Mesenchymal stem cell (in vitro differentiated cells and primary cell): ENCODE measurements around the gene SCNN1A.

ENCODE experiments used
- DNase-seq: peaks from one replicate; pipeline ENCODE4 v3.0.0-alpha.2; 2013
- H2AFZ ChIP-seq: one replicate; pipeline ENCODE4 v1.6.1; 2013; ENCODE audit warnings: low read depth, mild to moderate bottlenecking, control low read depth, inconsistent platforms, low read length, moderate library complexity
- H2AK5ac ChIP-seq: 2 replicates; pipeline ENCODE4 v1.6.1; 2013; ENCODE audit warnings: low read length, moderate library complexity, mild to moderate bottlenecking, inconsistent platforms; ENCODE audit not compliant: severe bottlenecking
- H2BK120ac ChIP-seq: one replicate; pipeline ENCODE4 v1.6.1; 2013; ENCODE audit warnings: low read depth, mild to moderate bottlenecking, inconsistent platforms, low read length, moderate library complexity
- H2BK12ac ChIP-seq, 2 experiments: one replicate each; pipeline ENCODE4 v1.6.1; 2013; ENCODE audit warnings: inconsistent platforms in 2 of 2, low read length in 2 of 2, mild to moderate bottlenecking in 2 of 2, moderate library complexity in 2 of 2, control low read depth in 1 of 2
- H2BK15ac ChIP-seq: one replicate; pipeline ENCODE4 v1.6.1; 2013; ENCODE audit warnings: mild to moderate bottlenecking, low read depth, inconsistent platforms; ENCODE audit not compliant: poor library complexity, severe bottlenecking
- H2BK5ac ChIP-seq: 2 replicates; pipeline ENCODE4 v1.6.1; 2013; ENCODE audit warnings: low read depth, mild to moderate bottlenecking, low read length, control low read depth, inconsistent platforms; ENCODE audit not compliant: poor library complexity, severe bottlenecking
- H3K14ac ChIP-seq, 2 experiments: one replicate each; pipeline ENCODE4 v1.6.1; 2013; ENCODE audit warnings: inconsistent platforms in 2 of 2, low read length in 2 of 2, control low read depth in 1 of 2, mild to moderate bottlenecking in 1 of 2, moderate library complexity in 1 of 2
- H3K18ac ChIP-seq, 2 experiments: one replicate each; pipeline ENCODE4 v1.6.1; 2013; ENCODE audit warnings: inconsistent platforms in 2 of 2, low read length in 2 of 2, control low read depth in 1 of 2, low read depth in 1 of 2, mild to moderate bottlenecking in 1 of 2
- H3K23ac ChIP-seq, 2 experiments: one replicate each; pipeline ENCODE4 v1.6.1; 2013; ENCODE audit warnings: inconsistent platforms in 2 of 2, low read length in 2 of 2, mild to moderate bottlenecking in 2 of 2, moderate library complexity in 2 of 2, control low read depth in 1 of 2
- H3K27ac ChIP-seq: 2 replicates; pipeline ENCODE4 v1.5.1; 2013; ENCODE audit warnings: mild to moderate bottlenecking, moderate library complexity, low read length, control low read depth, inconsistent platforms; ENCODE audit not compliant: poor library complexity, severe bottlenecking
- H3K27me3 ChIP-seq, 2 experiments: 2 replicates each; pipeline versions ENCODE4 v1.6.1 to v1.7.0; 2013; ENCODE audit warnings: low read length in 2 of 2, mild to moderate bottlenecking in 2 of 2, moderate library complexity in 2 of 2, control low read depth in 1 of 2, inconsistent platforms in 1 of 2; ENCODE audit not compliant: control insufficient read depth in 1 of 2, insufficient read depth in 1 of 2
- H3K36me3 ChIP-seq, 2 experiments: 2 replicates each; pipeline versions ENCODE4 v1.6.1 to v1.7.0; 2013; ENCODE audit warnings: low read length in 2 of 2, control low read depth in 1 of 2, inconsistent platforms in 1 of 2, low read depth in 1 of 2, mild to moderate bottlenecking in 1 of 2; ENCODE audit not compliant: insufficient read depth in 2 of 2, control insufficient read depth in 1 of 2
- H3K4ac ChIP-seq, 2 experiments: one replicate each; pipeline ENCODE4 v1.6.1; 2013; ENCODE audit warnings: inconsistent platforms in 2 of 2, low read length in 2 of 2, mild to moderate bottlenecking in 2 of 2, moderate library complexity in 2 of 2, control low read depth in 1 of 2, low read depth in 1 of 2
- H3K4me1 ChIP-seq: 2 replicates; pipeline ENCODE4 v1.6.1; 2013; ENCODE audit warnings: low read depth, low read length, control low read depth; ENCODE audit not compliant: control insufficient read depth, insufficient read depth
- H3K4me2 ChIP-seq: 2 replicates; pipeline ENCODE4 v1.6.1; 2013; ENCODE audit warnings: low read length, mild to moderate bottlenecking, inconsistent platforms; ENCODE audit not compliant: poor library complexity, severe bottlenecking
- H3K4me3 ChIP-seq, 2 experiments: 2 replicates each; pipeline versions ENCODE4 v1.5.1 to v1.7.0; 2013; ENCODE audit warnings: low read length in 2 of 2, mild to moderate bottlenecking in 2 of 2, control low read depth in 1 of 2, low read depth in 1 of 2; ENCODE audit not compliant: insufficient read depth in 1 of 2
- H3K79me1 ChIP-seq: replicated peaks from 2 replicates; pipeline ENCODE4 v1.6.1; 2013; ENCODE audit warnings: mild to moderate bottlenecking, control low read depth, low read length, inconsistent platforms; ENCODE audit not compliant: poor library complexity, severe bottlenecking
- H3K9ac ChIP-seq: 2 replicates; pipeline ENCODE4 v1.7.0; 2013; ENCODE audit warnings: mild to moderate bottlenecking, low read length, moderate library complexity
- H3K9me3 ChIP-seq: 2 replicates; pipeline ENCODE4 v1.7.0; 2013; ENCODE audit warnings: mild to moderate bottlenecking, low read length; ENCODE audit not compliant: control insufficient read depth
- H4K8ac ChIP-seq: one replicate; pipeline ENCODE4 v1.6.1; 2013; ENCODE audit warnings: inconsistent platforms, mild to moderate bottlenecking, low read length, moderate library complexity
- H4K91ac ChIP-seq: one replicate; pipeline ENCODE4 v1.6.1; 2013; ENCODE audit warnings: mild to moderate bottlenecking, low read length, inconsistent platforms
- whole genome bisulfite sequencing: methylation state at CpG from one replicate; pipeline ENCODE4 v1.1.7; 2013; ENCODE audit warnings: mixed read lengths; 5-methylcytosine and 5-hydroxymethylcytosine counted together

The SCNN1A gene

DNA sequence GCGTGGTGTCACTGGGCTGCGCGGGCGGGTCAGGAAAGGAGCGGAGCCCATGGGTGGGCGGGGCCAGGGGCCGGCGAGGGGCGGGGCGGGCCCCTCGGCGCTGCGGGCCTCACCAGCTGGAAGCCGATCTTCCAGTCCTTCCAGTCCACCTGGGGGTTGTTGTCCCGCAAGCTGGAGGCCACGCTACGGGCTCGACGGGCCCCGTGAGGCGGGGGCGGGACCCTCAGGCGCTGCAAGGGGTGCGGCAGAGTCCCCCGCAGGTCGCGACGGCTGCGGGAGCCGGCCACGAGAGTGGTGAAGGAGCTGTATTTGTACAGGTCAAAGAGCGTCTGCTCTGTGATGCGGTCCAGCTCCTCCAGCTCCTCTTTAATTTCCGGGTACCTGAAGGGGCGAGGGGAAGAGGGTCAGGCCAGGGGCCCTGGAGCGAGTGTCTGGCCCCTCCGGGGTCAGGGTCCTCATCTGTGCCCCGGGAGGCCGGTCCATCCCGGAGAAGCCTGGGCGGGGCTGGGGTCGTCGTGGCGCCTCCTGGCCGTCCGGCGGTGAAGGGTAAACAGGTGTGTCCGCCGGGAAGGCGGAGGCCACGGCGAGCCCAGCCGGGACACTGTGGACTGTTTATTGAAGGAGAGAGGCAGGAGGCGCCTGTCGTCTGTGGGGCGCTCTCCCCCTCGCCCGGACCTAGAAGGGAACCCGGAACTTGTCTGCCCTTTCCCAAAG is 11.9 kb downstream of the SCNN1A start:
- Histone ChIP-seq H4K91ac (peak overlapping the region; percentile 89), H3K14ac (peak overlapping the region in 1 of 2 experiments; percentile 75), H3K4me3 (peak overlapping the region; percentile 42 to 92), H3K18ac (peak overlapping the region; percentile 87 to 91), H2AK5ac (no peak overlapping the region), H2BK120ac (peak overlapping the region; percentile 64), H3K4me2 (peak overlapping the region; percentile 72), H3K36me3 (no peaks in the 10 kb centered on the region), H2AFZ (peak overlapping the region; percentile 39), H2BK5ac (no peak overlapping the region), H3K4ac (peak overlapping the region; percentile 42 to 93), H3K27me3 (no peaks in the 10 kb centered on the region), H3K23ac (peak overlapping the region in 1 of 2 experiments; percentile 95), H4K8ac (peak overlapping the region; percentile 98), H3K27ac (no peak overlapping the region), H3K9me3 (no peaks in the 10 kb centered on the region), H3K9ac (peak overlapping the region; percentile 92), H3K4me1 (peaks cover 20% of the 10 kb centered on the region), H2BK12ac (peak overlapping the region; percentile 46 to 69), H3K79me1 (no peaks in the 10 kb centered on the region), H2BK15ac (peak overlapping the region; percentile 98)
- peak; percentile 64 for DNase-seq
- WGBS: 9% methylated on average over 59 of the region's 59 CpGs

DNA sequence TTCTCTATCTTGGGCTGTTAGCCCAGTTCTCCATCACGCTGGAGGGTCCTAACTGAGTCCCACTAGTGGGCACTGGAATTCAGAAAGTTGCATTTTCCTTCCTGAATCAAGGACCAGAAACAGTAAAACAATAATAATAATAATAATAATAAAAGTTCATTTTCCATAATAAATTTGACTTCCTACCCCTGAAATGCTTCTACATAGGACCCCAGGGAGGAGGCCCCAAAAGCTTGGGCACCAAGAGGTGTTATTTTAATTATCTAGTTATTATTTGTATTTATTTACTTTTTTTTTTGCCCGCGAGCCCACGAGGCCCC is 12.4 kb downstream of the SCNN1A start:
- peaks cover 20% of the 10 kb centered on the region for H3K4me1 ChIP-seq
- no peak overlapping the region for H3K4ac ChIP-seq
- H2BK15ac ChIP-seq: no peak overlapping the region
- no peak overlapping the region for H3K27ac ChIP-seq
- peak overlapping the region; percentile 77 for H3K9ac ChIP-seq
- H4K91ac ChIP-seq: no peak overlapping the region
- peak overlapping the region; percentile 55 for H3K4me2 ChIP-seq
- peak overlapping the region in 1 of 2 experiments; percentile 92 for H3K4me3 ChIP-seq
- no peaks in the 10 kb centered on the region for H3K9me3 ChIP-seq
- H2AFZ ChIP-seq: no peak overlapping the region
- no peaks in the 10 kb centered on the region for H3K27me3 ChIP-seq
- no peaks in the 10 kb centered on the region for H3K79me1 ChIP-seq
- H2BK120ac ChIP-seq: no peak overlapping the region
- H3K18ac ChIP-seq: no peak overlapping the region
- no peak for DNase-seq
- H4K8ac ChIP-seq: no peak overlapping the region
- H3K23ac ChIP-seq: no peak overlapping the region
- H2BK12ac ChIP-seq: no peak overlapping the region
- 25% methylated on average over 4 of the region's 4 CpGs for WGBS
- H3K36me3 ChIP-seq: no peaks in the 10 kb centered on the region
- no peak overlapping the region for H3K14ac ChIP-seq
- H2AK5ac ChIP-seq: no peak overlapping the region
- H2BK5ac ChIP-seq: no peak overlapping the region

DNA sequence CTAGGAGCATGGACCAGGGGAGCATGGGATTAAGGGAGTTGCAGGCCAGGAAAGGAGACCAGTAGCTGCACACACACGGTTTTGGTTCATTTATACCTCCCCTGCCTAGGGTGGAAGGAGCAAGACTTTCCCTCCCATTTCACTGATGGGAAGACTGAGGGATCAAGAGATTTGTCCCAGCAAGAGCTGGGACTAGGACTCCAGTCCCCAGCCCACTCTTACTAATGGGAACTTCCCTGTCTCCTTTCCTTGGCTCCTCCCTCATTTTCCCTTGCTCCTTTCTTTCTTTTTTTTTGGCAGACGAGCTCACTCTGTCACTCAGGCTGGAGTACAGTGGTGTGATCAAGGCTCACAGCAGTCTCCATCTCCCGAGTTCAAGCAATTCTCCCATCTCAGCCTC is 13.0 kb downstream of the SCNN1A start:
- no peak overlapping the region for H3K9ac ChIP-seq
- peak overlapping the region in 1 of 2 experiments; percentile 51 for H3K14ac ChIP-seq
- H3K4me2 ChIP-seq: no peak overlapping the region
- H2BK5ac ChIP-seq: no peak overlapping the region
- no peak overlapping the region for H4K8ac ChIP-seq
- peaks cover 20% of the 10 kb centered on the region for H3K4me1 ChIP-seq
- H3K27me3 ChIP-seq: no peaks in the 10 kb centered on the region
- H3K27ac ChIP-seq: peak overlapping the region; percentile 30
- no peak overlapping the region for H3K23ac ChIP-seq
- peak overlapping the region in 1 of 2 experiments; percentile 32 for H2BK12ac ChIP-seq
- H3K4ac ChIP-seq: no peak overlapping the region
- H3K18ac ChIP-seq: peak overlapping the region in 1 of 2 experiments; percentile 50
- no peak overlapping the region for H2BK15ac ChIP-seq
- H3K79me1 ChIP-seq: no peaks in the 10 kb centered on the region
- H2AFZ ChIP-seq: no peak overlapping the region
- peak overlapping the region; percentile 1 for H4K91ac ChIP-seq
- peak overlapping the region; percentile 59 for H2AK5ac ChIP-seq
- 57% methylated on average over 2 of the region's 3 CpGs for WGBS
- H2BK120ac ChIP-seq: no peak overlapping the region
- DNase-seq: no peak
- no peaks in the 10 kb centered on the region for H3K36me3 ChIP-seq
- no peaks in the 10 kb centered on the region for H3K9me3 ChIP-seq
- H3K4me3 ChIP-seq: no peak overlapping the region

DNA sequence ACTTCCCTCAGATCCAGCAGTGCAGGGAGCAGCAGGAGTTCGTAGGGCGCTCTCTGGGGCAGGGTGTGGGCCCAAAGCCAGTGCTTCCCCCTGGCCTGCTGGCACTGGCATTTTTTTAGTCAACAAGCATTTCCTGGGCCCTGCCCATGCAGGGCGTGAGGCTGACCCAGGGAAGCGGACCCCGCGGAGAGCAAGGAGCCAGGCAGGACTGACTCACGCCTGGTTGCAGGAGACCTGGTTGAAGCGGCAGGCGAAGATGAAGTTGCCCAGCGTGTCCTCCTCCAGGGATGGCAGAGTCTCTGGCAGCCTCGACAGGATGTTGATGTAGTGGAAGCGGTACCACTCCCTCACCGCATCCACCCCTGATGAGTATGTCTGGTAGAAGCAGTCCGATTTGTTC is 13.5 kb downstream of the SCNN1A start:
- H4K8ac ChIP-seq: peak overlapping the region; percentile 52
- H3K9me3 ChIP-seq: no peaks in the 10 kb centered on the region
- no peak overlapping the region for H3K23ac ChIP-seq
- H3K27me3 ChIP-seq: peaks cover 0 to 2% of the 10 kb centered on the region in 2 experiments
- H3K36me3 ChIP-seq: no peaks in the 10 kb centered on the region
- WGBS: 90% methylated on average over 14 of the region's 14 CpGs
- no peak overlapping the region for H3K4ac ChIP-seq
- no peak overlapping the region for H2BK15ac ChIP-seq
- peaks cover 20% of the 10 kb centered on the region for H3K4me1 ChIP-seq
- no peak overlapping the region for H2BK5ac ChIP-seq
- DNase-seq: no peak
- H2BK120ac ChIP-seq: no peak overlapping the region
- peak overlapping the region; percentile 1 for H3K4me2 ChIP-seq
- H2AFZ ChIP-seq: no peak overlapping the region
- no peak overlapping the region for H3K9ac ChIP-seq
- peak overlapping the region; percentile 20 for H4K91ac ChIP-seq
- H3K79me1 ChIP-seq: no peaks in the 10 kb centered on the region
- no peak overlapping the region for H3K4me3 ChIP-seq
- H3K27ac ChIP-seq: peak overlapping the region; percentile 30
- no peak overlapping the region for H2AK5ac ChIP-seq
- peak overlapping the region in 1 of 2 experiments; percentile 50 for H3K18ac ChIP-seq
- H3K14ac ChIP-seq: peak overlapping the region in 1 of 2 experiments; percentile 51
- H2BK12ac ChIP-seq: peak overlapping the region in 1 of 2 experiments; percentile 32
